ENCODE measurements around the gene SMAD9. TPM values are rescaled to one million over a fixed set of nuclear protein-coding genes. Genes with fewer than 3 reads are reported as not detected.
A peak's percentile ranks its signal among the peaks of the same experiment; 100 is the strongest.

Gene SMAD9
- total RNA-seq, 1 experiment from 2014 or later = 1.1 TPM

GRCh38 chr13:36862002-36862685, 57.9 kb downstream of the SMAD9 start:
- Histone ChIP-seq H2AFZ (ENCODE audit: low read length) (no peak overlapping the region), H3K23me2 (ENCODE audit: insufficient read length, low read depth, low read length, poor library complexity, severe bottlenecking) (no peaks in the 10 kb centered on the region), H4K20me1 (ENCODE audit: control insufficient read depth, insufficient read depth, insufficient read length) (no peaks in the 10 kb centered on the region), H3K9me3 (ENCODE audit: control insufficient read depth, low read depth, low read length) (no peaks in the 10 kb centered on the region), H3K4me2 (ENCODE audit: insufficient read depth, insufficient read length, low read length) (no peak overlapping the region), H2BK20ac (ENCODE audit: low read depth, low read length, poor library complexity, severe bottlenecking) (no peak overlapping the region), H3K79me1 (ENCODE audit: insufficient read depth, low read depth, low read length, poor library complexity, severe bottlenecking) (no peaks in the 10 kb centered on the region), H3K9ac (ENCODE audit: extremely low read depth, insufficient read length, low read length) (no peak overlapping the region), H3K79me2 (ENCODE audit: insufficient read depth, low read length) (no peaks in the 10 kb centered on the region), H2BK15ac (ENCODE audit: low read depth, low read length) (no peak overlapping the region), H2AK5ac (ENCODE audit: insufficient read length, low read length) (no peak overlapping the region), H2BK120ac (ENCODE audit: low read depth, low read length, poor library complexity, severe bottlenecking) (no peak overlapping the region), H4K8ac (replicated peaks; ENCODE audit: insufficient read length, low read depth, low read length) (no peak overlapping the region), H3K14ac (ENCODE audit: insufficient read depth, low read length) (no peak overlapping the region), H4K91ac (ENCODE audit: insufficient read length, low read depth, low read length) (no peak overlapping the region), H3K4me1 (ENCODE audit: insufficient read depth, low read length) (peaks cover 3% of the 10 kb centered on the region; the same call in 1 of the 2 replicates), H3K4ac (ENCODE audit: low read depth, low read length) (no peak overlapping the region), H3K27me3 (ENCODE audit: insufficient read depth, low read length) (no peaks in the 10 kb centered on the region), H3K56ac (ENCODE audit: insufficient read length, low read depth, low read length) (no peak overlapping the region), H3K18ac (ENCODE audit: insufficient read length, low read depth, low read length) (no peak overlapping the region), H3K27ac (ENCODE audit: insufficient read length, low read depth, low read length) (no peak overlapping the region), H3K23ac (ENCODE audit: insufficient read length, low read depth, low read length) (no peak overlapping the region), H2BK12ac (ENCODE audit: insufficient read length, low read depth, low read length) (no peak overlapping the region), H2BK5ac (ENCODE audit: insufficient read length, low read length) (no peak overlapping the region), H4K5ac (ENCODE audit: insufficient read length, low read depth, low read length) (no peak overlapping the region), H3T11ph (ENCODE audit: low read length) (no peak overlapping the region)
- no peak for DNase-seq
- Mint-ChIP-seq H3K9me3 (no peaks in the 10 kb centered on the region), H3K4me3 (no peak overlapping the region), H3K4me1 (peaks cover 14 to 20% of the 10 kb centered on the region in 2 experiments), H3K36me3 (ENCODE audit: insufficient read depth in 1 of 3, low read depth in 3 of 3) (no peaks in the 10 kb centered on the region; a peak in 1 of 7 replicates), H3K27ac (peak overlapping the region in 1 of 3 experiments; percentile 13; a peak in 1 of 7 replicates), H3K27me3 (ENCODE audit: low read depth) (peaks cover 1% of the 10 kb centered on the region; the same call in 1 of the 2 replicates)
- TF ChIP-seq CTCF (conservative IDR thresholded peaks at IDR 0.05) = no peak
- WGBS (ENCODE audit: extremely low coverage, insufficient read length, low lambda C conversion rate) = no CpG with 5 or more reads among the region's 6 CpGs
